ENCODE results near the gene SLC28A1.

SLC28A1 gene

GRCh38 chr15:84883916-84884781, at the start of gene SLC28A1:
SLC28A1 (plus strand) TSS chr15:84884662; CDS start chr15:84887761, 3,099 bp downstream.
- DNase-seq (ENCODE audit: low spot score) = no peak

- DNase-seq (ENCODE audit: low spot score) = no peak
These were observed 49.5 kb upstream of the SLC28A1 start for GRCh38 chr15:84834969-84835368.

GRCh38 chr15:84835661-84836337, 48.7 kb upstream of the SLC28A1 start:
- no peak for DNase-seq (ENCODE audit: low spot score)

- no peak for DNase-seq (ENCODE audit: low spot score)
These were observed 47.6 kb upstream of the SLC28A1 start for GRCh38 chr15:84836844-84837243.

GRCh38 chr15:84839714-84840113, 44.7 kb upstream of the SLC28A1 start:
- DNase-seq (ENCODE audit: low spot score) = no peak

- DNase-seq (ENCODE audit: low spot score) = no peak
These were observed 44.2 kb upstream of the SLC28A1 start for GRCh38 chr15:84840255-84840654.

- no peak for DNase-seq (ENCODE audit: low spot score)
These were observed 43.6 kb upstream of the SLC28A1 start for GRCh38 chr15:84840741-84841429.

GRCh38 chr15:84842781-84843180, 41.7 kb upstream of the SLC28A1 start:
- DNase-seq (ENCODE audit: low spot score) = no peak

GRCh38 chr15:84844964-84845363, 39.5 kb upstream of the SLC28A1 start:
- no peak for DNase-seq (ENCODE audit: low spot score)

- peak; percentile 70 for DNase-seq (ENCODE audit: low spot score)
These were observed 38.8 kb upstream of the SLC28A1 start for GRCh38 chr15:84845631-84846030.

GRCh38 chr15:84846269-84846668, 38.2 kb upstream of the SLC28A1 start:
- no peak for DNase-seq (ENCODE audit: low spot score)

- DNase-seq (ENCODE audit: low spot score) = no peak
These were observed 37.1 kb upstream of the SLC28A1 start for GRCh38 chr15:84847382-84847781.

- DNase-seq (ENCODE audit: low spot score) = no peak
These were observed 32.2 kb upstream of the SLC28A1 start for GRCh38 chr15:84852212-84852611.

GRCh38 chr15:84855136-84855535, 29.3 kb upstream of the SLC28A1 start:
- DNase-seq (ENCODE audit: low spot score) = no peak

- DNase-seq (ENCODE audit: low spot score) = no peak
These were observed 28.7 kb upstream of the SLC28A1 start for GRCh38 chr15:84855765-84856164.

GRCh38 chr15:84856731-84857417, 27.6 kb upstream of the SLC28A1 start:
- no peak for DNase-seq (ENCODE audit: low spot score)

- DNase-seq (ENCODE audit: low spot score) = no peak
These were observed 27.0 kb upstream of the SLC28A1 start for GRCh38 chr15:84857418-84858004.

- DNase-seq (ENCODE audit: low spot score) = no peak
These were observed 26.2 kb upstream of the SLC28A1 start for GRCh38 chr15:84858231-84858630.

GRCh38 chr15:84859144-84859543, 25.3 kb upstream of the SLC28A1 start:
- DNase-seq (ENCODE audit: low spot score) = no peak

- DNase-seq (ENCODE audit: low spot score) = no peak
These were observed 24.8 kb upstream of the SLC28A1 start for GRCh38 chr15:84859651-84860050.

- DNase-seq (ENCODE audit: low spot score) = no peak
These were observed 22.7 kb upstream of the SLC28A1 start for GRCh38 chr15:84861781-84862180.

Measured in D341Med (cell line).